ENCODE data around the gene CNTD1. TPM values are rescaled to one million over a fixed set of nuclear protein-coding genes. Genes with fewer than 3 reads are reported as not detected.
A peak's percentile ranks its signal among the peaks of the same experiment; 100 is the strongest.

CNTD1 gene
- total RNA-seq, 2 experiments from 2014 or later: not detected

- H3K4me3 Mint-ChIP-seq: peak overlapping the region; percentile 91
- H3K4me1 Mint-ChIP-seq: peaks cover 22% of the 10 kb centered on the region
- ChIA-PET CTCF (interaction anchor here (1.0 to 2.2 kb wide), 5 partner anchors 16 to 219 kb away, joined by 3 to 7 read pairs (median 6); partner anchors contain the start of genes BECN1 and PSMC3IP), POLR2A (no interaction called here)
- DNase-seq: no peak
- H3K27ac Mint-ChIP-seq: no peak overlapping the region
- peaks cover 5% of the 10 kb centered on the region for H3K27me3 Mint-ChIP-seq
- peaks cover 3% of the 10 kb centered on the region for H3K9me3 Mint-ChIP-seq
- peaks cover 9% of the 10 kb centered on the region for H3K36me3 Mint-ChIP-seq (ENCODE audit: low read depth)
These were observed 1.3 kb upstream of the CNTD1 start for GRCh38 chr17:42797067-42798007.

- Mint-ChIP-seq H3K27me3 (peaks cover 5% of the 10 kb centered on the region), H3K27ac (peak overlapping the region; percentile 85), H3K4me3 (peak overlapping the region; percentile 91), H3K9me3 (peaks cover 3% of the 10 kb centered on the region), H3K36me3 (ENCODE audit: low read depth) (peaks cover 9% of the 10 kb centered on the region), H3K4me1 (peaks cover 22% of the 10 kb centered on the region)
- ChIA-PET CTCF (interaction anchor here (1.1 to 2.2 kb wide), 5 partner anchors 17 to 686 kb away, joined by 3 to 7 read pairs (median 6); partner anchors contain the start of genes BECN1, DHX8 and PSMC3IP), POLR2A (interaction anchor here (0.6 kb wide), 1 partner anchor 219 kb away, joined by 3 read pairs; no protein-coding TSS in a partner anchor)
- DNase-seq: no peak
These were observed 664 bp upstream of the CNTD1 start for GRCh38 chr17:42798011-42798382.

- H3K27me3 Mint-ChIP-seq: peaks cover 5% of the 10 kb centered on the region
- peaks cover 3% of the 10 kb centered on the region for H3K9me3 Mint-ChIP-seq
- H3K4me3 Mint-ChIP-seq: no peak overlapping the region
- ChIA-PET POLR2A (no interaction called here), CTCF (interaction anchor here (0.8 to 0.9 kb wide), 3 partner anchors 15 to 17 kb away, joined by 3 read pairs; no protein-coding TSS in a partner anchor)
- no peak overlapping the region for H3K27ac Mint-ChIP-seq
- H3K4me1 Mint-ChIP-seq: peaks cover 9% of the 10 kb centered on the region
- DNase-seq: no peak
- peaks cover 5% of the 10 kb centered on the region for H3K36me3 Mint-ChIP-seq (ENCODE audit: low read depth)
These were observed 4.6 kb downstream of the CNTD1 start for GRCh38 chr17:42803074-42803883.

GRCh38 chr17:42804918-42805367, 6.3 kb downstream of the CNTD1 start:
- H3K36me3 Mint-ChIP-seq (ENCODE audit: low read depth): peaks cover 4% of the 10 kb centered on the region
- no peak overlapping the region for H3K4me3 Mint-ChIP-seq
- no peak for DNase-seq
- H3K4me1 Mint-ChIP-seq: no peaks in the 10 kb centered on the region
- CTCF ChIA-PET: interaction anchor here (0.6 kb wide), 1 partner anchor 25 kb away, joined by 3 read pairs; no protein-coding TSS in a partner anchor
- H3K27ac Mint-ChIP-seq: no peak overlapping the region
- POLR2A ChIA-PET: no interaction called here
- H3K9me3 Mint-ChIP-seq: no peaks in the 10 kb centered on the region
- H3K27me3 Mint-ChIP-seq: peaks cover 5% of the 10 kb centered on the region

- H3K27ac Mint-ChIP-seq: no peak overlapping the region
- no peak for DNase-seq
- ChIA-PET CTCF (interaction anchor here (0.8 to 1.2 kb wide), 4 partner anchors 12 to 40 kb away, joined by 3 to 6 read pairs (median 4); partner anchors contain the start of genes BECN1 and VPS25), POLR2A (no interaction called here)
- H3K4me1 Mint-ChIP-seq: no peaks in the 10 kb centered on the region
- peaks cover 9% of the 10 kb centered on the region for H3K36me3 Mint-ChIP-seq (ENCODE audit: low read depth)
- no peaks in the 10 kb centered on the region for H3K9me3 Mint-ChIP-seq
- no peak overlapping the region for H3K4me3 Mint-ChIP-seq
- H3K27me3 Mint-ChIP-seq: peaks cover 2% of the 10 kb centered on the region
These were observed 7.6 kb downstream of the CNTD1 start for GRCh38 chr17:42806249-42806648.

GRCh38 chr17:42809250-42809649, 10.6 kb downstream of the CNTD1 start:
- H3K4me1 Mint-ChIP-seq: no peaks in the 10 kb centered on the region
- no peaks in the 10 kb centered on the region for H3K27me3 Mint-ChIP-seq
- no peak overlapping the region for H3K4me3 Mint-ChIP-seq
- DNase-seq: no peak
- H3K9me3 Mint-ChIP-seq: no peaks in the 10 kb centered on the region
- CTCF ChIA-PET: interaction anchor here (0.6 to 1.8 kb wide), 3 partner anchors 13 to 535 kb away, joined by 3 to 5 read pairs (median 4); partner anchors contain the start of gene BECN1
- H3K36me3 Mint-ChIP-seq (ENCODE audit: low read depth): peaks cover 24% of the 10 kb centered on the region
- POLR2A ChIA-PET: no interaction called here
- H3K27ac Mint-ChIP-seq: no peak overlapping the region

- peaks cover 68% of the 10 kb centered on the region for H3K36me3 Mint-ChIP-seq (ENCODE audit: low read depth)
- H3K4me3 Mint-ChIP-seq: no peak overlapping the region
- H3K9me3 Mint-ChIP-seq: no peaks in the 10 kb centered on the region
- no peaks in the 10 kb centered on the region for H3K4me1 Mint-ChIP-seq
- ChIA-PET CTCF (interaction anchor here (1.3 to 2.9 kb wide), 2 partner anchors 10 to 42 kb away, joined by 3 to 18 read pairs; partner anchors contain the start of genes BECN1 and VPS25), POLR2A (no interaction called here)
- no peaks in the 10 kb centered on the region for H3K27me3 Mint-ChIP-seq
- no peak for DNase-seq
- peak overlapping the region; percentile 16 for H3K27ac Mint-ChIP-seq
These were observed 16.2 kb downstream of the CNTD1 start for GRCh38 chr17:42814633-42815399.

GRCh38 chr17:42817866-42818265, 19.2 kb downstream of the CNTD1 start:
- no peak overlapping the region for H3K4me3 Mint-ChIP-seq
- peaks cover 73% of the 10 kb centered on the region for H3K36me3 Mint-ChIP-seq (ENCODE audit: low read depth)
- ChIA-PET CTCF (interaction anchor here (1.0 to 5.8 kb wide), 4 partner anchors 12 to 30 kb away, joined by 3 to 23 read pairs (median 4); partner anchors contain the start of gene PSME3), POLR2A (no interaction called here)
- DNase-seq: no peak
- no peaks in the 10 kb centered on the region for H3K27me3 Mint-ChIP-seq
- H3K27ac Mint-ChIP-seq: no peak overlapping the region
- peaks cover 21% of the 10 kb centered on the region for H3K4me1 Mint-ChIP-seq
- no peaks in the 10 kb centered on the region for H3K9me3 Mint-ChIP-seq

- no peak for DNase-seq
- H3K4me1 Mint-ChIP-seq: peaks cover 24% of the 10 kb centered on the region
- CTCF ChIA-PET: interaction anchor here (1.0 to 5.8 kb wide), 4 partner anchors 12 to 31 kb away, joined by 3 to 23 read pairs (median 4); partner anchors contain the start of gene PSME3
- no peak overlapping the region for H3K4me3 Mint-ChIP-seq
- H3K36me3 Mint-ChIP-seq (ENCODE audit: low read depth): peaks cover 73% of the 10 kb centered on the region
- no peaks in the 10 kb centered on the region for H3K9me3 Mint-ChIP-seq
- H3K27ac Mint-ChIP-seq: no peak overlapping the region
- H3K27me3 Mint-ChIP-seq: no peaks in the 10 kb centered on the region
- POLR2A ChIA-PET: interaction anchor here (0.6 kb wide), 1 partner anchor 32 kb away, joined by 3 read pairs; no protein-coding TSS in a partner anchor
These were observed 19.7 kb downstream of the CNTD1 start for GRCh38 chr17:42818379-42818778.

- CTCF ChIA-PET: interaction anchor here (0.8 to 5.8 kb wide), 6 partner anchors 8 to 79 kb away, joined by 3 to 23 read pairs (median 4); partner anchors contain the start of gene PSME3
- Mint-ChIP-seq H3K27ac (no peak overlapping the region), H3K9me3 (no peaks in the 10 kb centered on the region), H3K4me1 (peaks cover 36% of the 10 kb centered on the region), H3K27me3 (no peaks in the 10 kb centered on the region), H3K4me3 (no peak overlapping the region), H3K36me3 (ENCODE audit: low read depth) (peaks cover 59% of the 10 kb centered on the region)
- POLR2A ChIA-PET: interaction anchor here (0.5 kb wide), 1 partner anchor 12 kb away, joined by 3 read pairs; no protein-coding TSS in a partner anchor
- peak; percentile 73 for DNase-seq
These were observed 21.4 kb downstream of the CNTD1 start for GRCh38 chr17:42819939-42820535.

- no peak overlapping the region for H3K27ac Mint-ChIP-seq
- no peaks in the 10 kb centered on the region for H3K9me3 Mint-ChIP-seq
- H3K4me3 Mint-ChIP-seq: no peak overlapping the region
- no peak for DNase-seq
- ChIA-PET POLR2A (no interaction called here), CTCF (interaction anchor here (1.6 to 5.8 kb wide), 2 partner anchors 11 to 16 kb away, joined by 5 to 23 read pairs; partner anchors contain the start of gene PSME3)
- H3K36me3 Mint-ChIP-seq (ENCODE audit: low read depth): peaks cover 50% of the 10 kb centered on the region
- H3K27me3 Mint-ChIP-seq: no peaks in the 10 kb centered on the region
- H3K4me1 Mint-ChIP-seq: peaks cover 38% of the 10 kb centered on the region
These were observed 22.5 kb downstream of the CNTD1 start for GRCh38 chr17:42821176-42821575.

All from activated CD4-positive, alpha-beta T cell treated with anti-CD3 and anti-CD28 coated beads, Interleukin-2, amount 10 ng/mL, durations not matched to agents 7 days and 5 days (primary cell).